ENCODE measurements around the gene C16orf89.

GRCh38 chr16:5025171-5025632 lies 40.6 kb downstream of the C16orf89 start:
- no peak for TF ChIP-seq EZH2 (IDR thresholded peaks at IDR 0.05; ENCODE audit: borderline replicate concordance, low read depth, low read length, poor library complexity, severe bottlenecking)
- TF ChIP-seq, protein P1, sequence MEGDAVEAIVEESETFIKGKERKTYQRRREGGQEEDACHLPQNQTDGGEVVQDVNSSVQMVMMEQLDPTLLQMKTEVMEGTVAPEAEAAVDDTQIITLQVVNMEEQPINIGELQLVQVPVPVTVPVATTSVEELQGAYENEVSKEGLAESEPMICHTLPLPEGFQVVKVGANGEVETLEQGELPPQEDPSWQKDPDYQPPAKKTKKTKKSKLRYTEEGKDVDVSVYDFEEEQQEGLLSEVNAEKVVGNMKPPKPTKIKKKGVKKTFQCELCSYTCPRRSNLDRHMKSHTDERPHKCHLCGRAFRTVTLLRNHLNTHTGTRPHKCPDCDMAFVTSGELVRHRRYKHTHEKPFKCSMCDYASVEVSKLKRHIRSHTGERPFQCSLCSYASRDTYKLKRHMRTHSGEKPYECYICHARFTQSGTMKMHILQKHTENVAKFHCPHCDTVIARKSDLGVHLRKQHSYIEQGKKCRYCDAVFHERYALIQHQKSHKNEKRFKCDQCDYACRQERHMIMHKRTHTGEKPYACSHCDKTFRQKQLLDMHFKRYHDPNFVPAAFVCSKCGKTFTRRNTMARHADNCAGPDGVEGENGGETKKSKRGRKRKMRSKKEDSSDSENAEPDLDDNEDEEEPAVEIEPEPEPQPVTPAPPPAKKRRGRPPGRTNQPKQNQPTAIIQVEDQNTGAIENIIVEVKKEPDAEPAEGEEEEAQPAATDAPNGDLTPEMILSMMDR (conservative IDR thresholded peaks at IDR 0.05; ENCODE audit: low read depth, low read length) = peak; percentile 47; the same call in 1 of the 2 replicates

Data from A673 (cell line).